ENCODE measurements around the gene MAPK1.
"Not testable (repeated sequence)": the region's sequence is repeated elsewhere in the genome, so short reads cannot be mapped to it uniquely, and the experiment has no call there.

Gene MAPK1

GRCh38 chr22:21850660-21851059, 16.8 kb downstream of the MAPK1 start:
- Histone ChIP-seq H3K36me3 (ENCODE audit: control insufficient read depth, low read length) (peaks cover 4% of the 10 kb centered on the region; the same call in 1 of the 2 replicates), H3K4me2 (ENCODE audit: low read length) (no peak overlapping the region), H3K4me3 (ENCODE audit: low read length) (no peak overlapping the region), H3K9me3 (ENCODE audit: control insufficient read depth, insufficient read depth, low read length) (no peaks in the 10 kb centered on the region), H3K27me3 (ENCODE audit: control insufficient read depth, low read length) (no peaks in the 10 kb centered on the region), H3K4me1 (ENCODE audit: control insufficient read depth, low read length) (no peaks in the 10 kb centered on the region), H3K27ac (ENCODE audit: low read depth, low read length) (no peak overlapping the region), H3K79me2 (ENCODE audit: control insufficient read depth, low read length) (peaks cover 96% of the 10 kb centered on the region), H3K9me2 (replicated peaks; ENCODE audit: control insufficient read depth, low read length) (no peaks in the 10 kb centered on the region), H4K20me1 (ENCODE audit: control insufficient read depth, insufficient read depth, low read depth, low read length) (peaks cover 15% of the 10 kb centered on the region), H3F3A (ENCODE audit: control insufficient read depth, insufficient read depth) (peaks cover 4% of the 10 kb centered on the region; the same call in 1 of the 2 replicates)
- TF ChIP-seq EZH2phosphoT487 (IDR thresholded peaks at IDR 0.05; ENCODE audit: borderline replicate concordance, low read length) = no peak
- TF ChIP-seq CTCF (IDR thresholded peaks at IDR 0.05; ENCODE audit: low read depth, low read length, poor library complexity, severe bottlenecking) = no peak

GRCh38 chr22:21849489-21849888, 18.0 kb downstream of the MAPK1 start:
- Histone ChIP-seq H3K9me2 (replicated peaks; ENCODE audit: control insufficient read depth, low read length) (no peaks in the 10 kb centered on the region), H3K27me3 (ENCODE audit: control insufficient read depth, low read length) (no peaks in the 10 kb centered on the region), H3F3A (ENCODE audit: control insufficient read depth, insufficient read depth) (peaks cover 4% of the 10 kb centered on the region; the same call in 1 of the 2 replicates), H3K79me2 (ENCODE audit: control insufficient read depth, low read length) (peaks cover 95% of the 10 kb centered on the region), H3K4me3 (ENCODE audit: low read length) (no peak overlapping the region), H3K9me3 (ENCODE audit: control insufficient read depth, insufficient read depth, low read length) (no peaks in the 10 kb centered on the region), H3K4me2 (ENCODE audit: low read length) (no peak overlapping the region), H3K4me1 (ENCODE audit: control insufficient read depth, low read length) (no peaks in the 10 kb centered on the region), H3K36me3 (ENCODE audit: control insufficient read depth, low read length) (peaks cover 6% of the 10 kb centered on the region), H4K20me1 (ENCODE audit: control insufficient read depth, insufficient read depth, low read depth, low read length) (peaks cover 14% of the 10 kb centered on the region), H3K27ac (ENCODE audit: low read depth, low read length) (no peak overlapping the region)
- TF ChIP-seq CTCF (IDR thresholded peaks at IDR 0.05; ENCODE audit: low read depth, low read length, poor library complexity, severe bottlenecking) = no peak
- TF ChIP-seq EZH2phosphoT487 (IDR thresholded peaks at IDR 0.05; ENCODE audit: borderline replicate concordance, low read length) = no peak

GRCh38 chr22:21848057-21848456, 19.4 kb downstream of the MAPK1 start:
- not testable (repeated sequence) for H3K4me3 ChIP-seq (ENCODE audit: low read length); H3F3A ChIP-seq (ENCODE audit: control insufficient read depth, insufficient read depth); H3K27me3 ChIP-seq (ENCODE audit: control insufficient read depth, low read length); H3K9me3 ChIP-seq (ENCODE audit: control insufficient read depth, insufficient read depth, low read length); H3K9me2 ChIP-seq (replicated peaks; ENCODE audit: control insufficient read depth, low read length); H3K4me1 ChIP-seq (ENCODE audit: control insufficient read depth, low read length); H3K36me3 ChIP-seq (ENCODE audit: control insufficient read depth, low read length); H3K4me2 ChIP-seq (ENCODE audit: low read length); H3K27ac ChIP-seq (ENCODE audit: low read depth, low read length)
- peaks cover 17% of the 10 kb centered on the region for H4K20me1 ChIP-seq (ENCODE audit: control insufficient read depth, insufficient read depth, low read depth, low read length)
- H3K79me2 ChIP-seq (ENCODE audit: control insufficient read depth, low read length) = peaks cover 95% of the 10 kb centered on the region

- Histone ChIP-seq H3F3A (ENCODE audit: control insufficient read depth, insufficient read depth) (peaks cover 4% of the 10 kb centered on the region; the same call in 1 of the 2 replicates), H3K36me3 (ENCODE audit: control insufficient read depth, low read length) (peaks cover 5% of the 10 kb centered on the region), H3K27me3 (ENCODE audit: control insufficient read depth, low read length) (no peaks in the 10 kb centered on the region), H3K4me1 (ENCODE audit: control insufficient read depth, low read length) (no peaks in the 10 kb centered on the region), H3K27ac (ENCODE audit: low read depth, low read length) (no peak overlapping the region), H3K4me3 (ENCODE audit: low read length) (no peak overlapping the region), H3K9me3 (ENCODE audit: control insufficient read depth, insufficient read depth, low read length) (no peaks in the 10 kb centered on the region), H3K79me2 (ENCODE audit: control insufficient read depth, low read length) (peaks cover 91% of the 10 kb centered on the region), H3K4me2 (ENCODE audit: low read length) (no peak overlapping the region), H4K20me1 (ENCODE audit: control insufficient read depth, insufficient read depth, low read depth, low read length) (peaks cover 20% of the 10 kb centered on the region), H3K9me2 (replicated peaks; ENCODE audit: control insufficient read depth, low read length) (no peaks in the 10 kb centered on the region)
- TF ChIP-seq CTCF (IDR thresholded peaks at IDR 0.05; ENCODE audit: low read depth, low read length, poor library complexity, severe bottlenecking) (no peak), EZH2phosphoT487 (IDR thresholded peaks at IDR 0.05; ENCODE audit: borderline replicate concordance, low read length) (no peak)
Observed at GRCh38 chr22:21845558-21846453, 21.6 kb downstream of the MAPK1 start.

All from DOHH2 (cell line).